ENCODE results near the gene MN1. TPM values are rescaled to one million over a fixed set of nuclear protein-coding genes. Genes with fewer than 3 reads are reported as not detected.

The MN1 gene
- total and polyA plus RNA-seq, 2 donors = 0.47 to 1.4 TPM

Other genes starting within 250 kb of the MN1 start
- 14.1 TPM for gene PITPNB, start 117.5 kb upstream of the MN1 start, total RNA-seq
- 37.3 TPM for gene PITPNB, start 117.5 kb upstream of the MN1 start, polyA plus RNA-seq

All from thymus (tissue), 2 donors.